HG03520 (cell line): Measurements from ENCODE around the gene FXR1.
"Not testable (repeated sequence)": the region's sequence is repeated elsewhere in the genome, so short reads cannot be mapped to it uniquely, and the experiment has no call there.

ENCODE experiments used
- ATAC-seq: cut with Tn5 transposase; IDR thresholded peaks from one replicate; pipeline ENCODE4 v1.9.1; 2021; ENCODE audit warnings: mild to moderate bottlenecking, moderate library complexity; ENCODE audit not compliant: unreplicated experiment

The FXR1 gene

GRCh38 chr3:180932819-180933218 is 20.3 kb downstream of the FXR1 start:
- no peak for ATAC-seq

GRCh38 chr3:180934638-180935037 is 22.2 kb downstream of the FXR1 start:
- no peak for ATAC-seq

GRCh38 chr3:180940826-180941225 is 28.4 kb downstream of the FXR1 start:
- ATAC-seq = no peak

- peak; percentile 79 for ATAC-seq
These were observed 35.4 kb downstream of the FXR1 start for GRCh38 chr3:180947761-180948390.

GRCh38 chr3:180959691-180960090 is 47.2 kb downstream of the FXR1 start:
- ATAC-seq = no peak

GRCh38 chr3:180961087-180961486 is 48.6 kb downstream of the FXR1 start:
- no peak for ATAC-seq

GRCh38 chr3:180961552-180961951 is 49.1 kb downstream of the FXR1 start:
- ATAC-seq = no peak

- no peak for ATAC-seq
These were observed 50.1 kb downstream of the FXR1 start for GRCh38 chr3:180962530-180962929.

- no peak for ATAC-seq
These were observed 58.5 kb downstream of the FXR1 start for GRCh38 chr3:180970931-180971330.

- peak; percentile 66 for ATAC-seq
These were observed 61.1 kb downstream of the FXR1 start for GRCh38 chr3:180973543-180973942.

- ATAC-seq = no peak
These were observed 61.8 kb downstream of the FXR1 start for GRCh38 chr3:180974286-180974685.

- no peak for ATAC-seq
These were observed 65.0 kb downstream of the FXR1 start for GRCh38 chr3:180977498-180977897.

- ATAC-seq = no peak
These were observed 67.5 kb downstream of the FXR1 start for GRCh38 chr3:180979961-180980360.

GRCh38 chr3:180980611-180981010 is 68.1 kb downstream of the FXR1 start:
- no peak for ATAC-seq

GRCh38 chr3:180981912-180982311 is 69.4 kb downstream of the FXR1 start:
- no peak for ATAC-seq

- ATAC-seq = no peak
These were observed 70.7 kb downstream of the FXR1 start for GRCh38 chr3:180983136-180983535.

GRCh38 chr3:180986366-180986765 is 73.9 kb downstream of the FXR1 start:
- not testable (repeated sequence) for ATAC-seq

GRCh38 chr3:180987344-180987743 is 74.9 kb downstream of the FXR1 start:
- ATAC-seq = no peak

- ATAC-seq = peak; percentile 97
These were observed 77.1 kb downstream of the FXR1 start, which contains the start of gene DNAJC19 for GRCh38 chr3:180989291-180990163. DNAJC19 (minus strand) TSS chr3:180989736; CDS start chr3:180989602, 134 bp downstream.

GRCh38 chr3:180990505-180990904 is 78.0 kb downstream of the FXR1 start:
- ATAC-seq = no peak

GRCh38 chr3:180996415-180996932 is 84.0 kb downstream of the FXR1 start:
- no peak for ATAC-seq

- not testable (repeated sequence) for ATAC-seq
These were observed 89.9 kb downstream of the FXR1 start for GRCh38 chr3:181002331-181002730.
